ENCODE data around the gene KLHL18. TPM values are rescaled to one million over a fixed set of nuclear protein-coding genes. Genes with fewer than 3 reads are reported as not detected.
A peak's percentile ranks its signal among the peaks of the same experiment; 100 is the strongest.
"Not testable (repeated sequence)": the region's sequence is repeated elsewhere in the genome, so short reads cannot be mapped to it uniquely, and the experiment has no call there.

Gene KLHL18
- total RNA-seq = 24.2 TPM

DNA sequence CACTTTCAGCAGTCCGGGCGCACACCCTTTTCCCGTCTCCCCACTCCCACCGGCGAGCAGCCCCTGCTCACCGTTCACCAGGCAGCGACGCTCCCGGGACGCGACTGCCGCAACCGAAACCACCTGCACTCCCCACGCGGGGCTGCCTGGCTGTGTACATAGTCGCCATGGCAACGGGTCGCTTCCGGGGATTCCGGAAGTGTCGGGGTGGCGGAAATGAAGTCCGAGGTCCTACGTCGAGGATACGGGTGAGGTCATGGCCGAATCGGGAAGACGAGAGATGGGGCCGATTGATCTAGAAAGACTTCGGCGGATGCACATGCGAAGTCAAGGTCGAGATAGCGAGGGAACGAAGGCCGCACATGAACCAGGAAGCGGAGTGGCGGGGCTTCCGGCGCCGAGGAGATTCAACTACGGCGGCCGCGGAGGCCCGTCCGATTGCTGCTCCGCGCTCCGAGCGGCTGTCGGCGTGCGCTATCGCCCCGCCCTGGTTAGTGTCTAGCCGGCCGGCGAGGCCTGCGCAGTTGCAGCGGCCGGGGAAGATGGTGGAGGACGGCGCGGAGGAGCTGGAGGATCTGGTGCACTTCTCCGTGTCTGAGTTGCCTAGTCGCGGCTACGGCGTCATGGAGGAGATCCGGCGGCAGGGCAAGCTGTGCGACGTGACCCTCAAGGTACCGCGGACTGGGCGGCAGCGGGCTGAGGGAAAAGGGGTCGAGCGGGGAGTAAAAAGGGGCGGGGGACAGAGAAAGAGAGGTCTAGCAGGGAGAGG, at the start of gene KLHL18, which contains the start of gene KIF9:
KLHL18 (plus strand) TSS at position 521 of the 769 bp plus-strand sequence; CDS start at position 543, 22 bp downstream.
KIF9 (minus strand) TSS at position 376 of the 769 bp plus-strand sequence. CDS start 5,425 bp downstream, outside the sequence.
- peak; percentile 93 for ATAC-seq

DNA sequence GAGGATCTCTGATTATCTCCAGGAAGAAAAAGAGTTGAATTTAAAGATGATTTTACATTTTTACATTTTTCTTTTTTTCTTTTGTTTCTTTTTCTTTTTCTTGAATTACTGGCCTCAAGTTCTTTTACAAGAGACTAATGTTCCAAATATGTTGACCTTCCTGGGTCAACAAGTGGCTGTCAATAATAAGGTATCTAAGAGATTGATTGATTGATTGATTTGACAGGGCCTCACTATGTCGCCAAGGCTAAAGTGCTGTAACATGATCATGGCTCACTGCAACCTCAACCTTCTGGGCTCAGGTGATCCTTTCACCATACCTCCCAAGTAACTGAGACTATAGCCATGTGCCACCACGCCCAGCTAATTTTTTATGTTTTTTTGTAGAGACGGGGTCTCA, 44.7 kb upstream of the KLHL18 start:
- ATAC-seq = no peak

DNA sequence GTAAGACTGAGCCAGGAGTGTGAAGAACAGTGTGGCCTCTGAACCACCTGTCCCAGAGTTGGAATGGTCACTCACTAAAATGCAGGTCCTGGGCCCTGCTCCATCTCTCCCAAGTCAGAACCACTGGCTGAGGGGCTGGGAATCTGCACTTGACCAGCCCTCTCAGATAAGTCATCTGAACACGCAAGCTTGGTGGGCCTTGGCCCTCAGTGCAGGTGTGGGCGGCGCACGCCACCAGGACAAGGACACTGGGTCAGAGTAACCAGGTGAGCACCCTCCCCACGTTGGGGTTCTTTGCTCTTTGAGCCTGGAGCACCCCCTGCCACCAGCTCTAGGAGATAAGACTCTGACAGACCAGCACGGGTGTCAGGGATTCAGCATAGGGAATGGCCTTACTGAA, 42.8 kb upstream of the KLHL18 start:
- no peak for ATAC-seq

DNA sequence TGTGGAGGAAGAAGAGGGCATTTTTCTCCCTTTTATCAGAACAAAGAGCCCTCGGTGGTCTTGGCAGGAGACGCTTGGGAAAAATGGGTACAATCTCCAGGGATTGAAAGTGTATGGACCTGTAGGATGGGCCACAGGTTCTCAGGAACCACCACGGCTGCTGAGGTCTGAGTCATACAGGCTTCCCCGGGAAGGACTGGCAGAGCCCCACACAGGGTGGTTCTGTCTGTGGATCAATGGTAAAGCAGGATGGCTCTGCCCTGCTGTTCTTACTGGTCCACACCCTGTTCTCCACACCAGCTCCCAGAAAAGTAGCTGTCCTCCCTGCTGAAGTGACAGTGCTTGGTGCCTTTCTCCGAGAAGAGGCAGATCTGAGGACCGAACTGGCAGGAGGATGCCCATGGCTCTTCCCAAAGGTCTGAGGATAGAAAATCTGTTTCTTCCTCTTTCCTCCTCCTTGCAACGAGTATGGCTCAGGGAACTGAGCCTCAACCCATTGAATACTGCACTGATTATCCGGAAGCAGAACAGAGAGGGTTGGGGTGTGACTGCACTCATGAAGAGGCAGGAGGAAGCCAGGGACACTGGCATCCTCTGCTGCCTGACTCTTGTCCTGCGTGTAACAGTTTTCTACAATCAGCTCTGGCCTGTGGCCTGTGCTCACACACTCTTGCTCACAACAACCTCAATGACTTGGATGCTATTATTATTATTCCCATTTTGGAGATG, 39.2 kb upstream of the KLHL18 start:
- ATAC-seq = no peak

DNA sequence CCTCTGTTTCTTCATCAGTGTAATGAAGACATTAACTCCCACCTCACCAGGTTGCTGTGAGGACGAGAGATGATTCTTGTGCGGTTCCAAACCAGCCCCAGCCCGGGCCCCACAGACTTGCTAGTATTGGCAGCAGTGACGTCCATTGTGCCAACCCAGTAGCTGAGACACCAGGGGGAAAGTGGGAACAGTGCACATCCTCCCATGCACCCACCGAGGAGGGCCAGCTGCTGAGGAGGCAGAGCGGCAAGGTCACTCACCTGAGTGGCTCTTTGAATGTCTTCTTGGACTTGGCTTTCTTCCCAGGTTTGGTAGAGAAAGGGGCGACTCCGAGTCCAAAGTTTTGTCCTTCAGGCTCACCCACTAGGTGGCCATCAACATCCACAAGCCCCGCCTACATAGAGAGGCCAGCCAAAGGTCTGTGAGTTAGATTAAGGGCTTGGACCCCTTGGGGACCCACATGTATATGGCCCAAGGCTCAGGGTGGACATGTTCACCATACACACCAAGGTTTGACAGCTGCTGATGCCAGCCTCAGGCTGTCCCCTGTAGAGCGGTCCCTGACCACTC, 38.1 kb upstream of the KLHL18 start:
- no peak for ATAC-seq

DNA sequence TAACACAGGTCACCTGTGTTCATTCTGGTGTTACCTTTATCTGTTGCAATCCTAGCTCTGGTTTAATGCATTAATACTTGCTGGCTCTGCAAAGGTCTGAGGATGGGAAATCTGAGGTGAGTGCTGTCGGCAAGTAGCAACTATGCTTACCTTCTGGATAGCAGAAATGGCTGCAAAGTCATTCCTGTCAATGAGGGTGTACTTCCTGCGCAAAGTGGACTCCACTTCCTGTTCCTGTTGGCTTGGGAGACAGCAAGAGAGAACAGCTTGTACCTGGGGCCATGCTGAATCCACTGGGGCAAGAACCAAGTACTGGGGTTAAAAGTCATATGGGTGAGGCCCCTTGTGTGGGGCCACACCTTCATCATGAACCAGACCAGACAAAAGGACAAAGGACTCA, 37.5 kb upstream of the KLHL18 start:
- no peak for ATAC-seq

DNA sequence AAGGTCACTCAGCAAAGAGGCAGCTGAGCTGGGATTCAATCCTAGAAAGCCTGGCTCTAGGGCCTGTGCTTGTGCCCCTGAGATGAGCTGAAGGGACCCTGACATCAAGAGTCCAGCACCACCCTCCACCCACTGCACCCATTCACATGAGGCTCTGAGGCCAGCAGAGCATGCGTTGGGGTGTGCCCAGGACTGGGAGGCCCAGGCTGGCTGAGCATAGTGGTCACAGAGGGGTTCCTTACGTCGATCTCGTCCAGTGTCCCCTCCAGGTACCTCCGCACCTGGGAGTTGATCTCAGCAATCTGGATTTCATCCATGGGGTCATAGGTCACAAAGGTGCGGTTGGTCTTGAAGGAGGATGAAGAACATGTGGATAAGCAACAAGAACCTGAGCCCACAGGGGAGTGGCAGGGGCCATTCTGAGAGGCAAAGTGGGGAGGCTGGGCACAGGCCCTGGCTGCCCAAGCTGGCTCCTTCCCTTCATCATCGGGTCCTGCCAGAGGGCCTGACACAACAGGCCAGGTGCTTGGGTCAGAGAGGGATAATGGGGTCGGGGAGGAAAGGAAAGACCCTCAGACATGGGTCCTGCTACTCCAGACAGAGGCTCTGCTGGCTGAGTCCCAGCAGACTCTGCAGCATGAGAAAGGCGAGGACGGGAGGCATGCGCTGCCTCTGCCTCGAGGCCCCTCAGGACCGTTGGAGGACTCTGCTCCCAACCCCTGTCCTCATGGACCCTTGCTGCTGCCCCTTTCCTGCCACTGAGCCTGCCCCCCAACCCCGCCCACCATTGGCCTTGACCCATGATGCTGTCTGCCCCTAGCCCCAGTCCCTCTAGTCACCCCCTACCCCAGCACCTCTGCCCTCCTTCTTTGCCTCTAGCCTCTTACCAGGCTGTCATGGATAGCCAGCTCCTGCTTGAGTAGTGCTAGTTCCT, 35.3 kb upstream of the KLHL18 start:
- no peak for ATAC-seq

DNA sequence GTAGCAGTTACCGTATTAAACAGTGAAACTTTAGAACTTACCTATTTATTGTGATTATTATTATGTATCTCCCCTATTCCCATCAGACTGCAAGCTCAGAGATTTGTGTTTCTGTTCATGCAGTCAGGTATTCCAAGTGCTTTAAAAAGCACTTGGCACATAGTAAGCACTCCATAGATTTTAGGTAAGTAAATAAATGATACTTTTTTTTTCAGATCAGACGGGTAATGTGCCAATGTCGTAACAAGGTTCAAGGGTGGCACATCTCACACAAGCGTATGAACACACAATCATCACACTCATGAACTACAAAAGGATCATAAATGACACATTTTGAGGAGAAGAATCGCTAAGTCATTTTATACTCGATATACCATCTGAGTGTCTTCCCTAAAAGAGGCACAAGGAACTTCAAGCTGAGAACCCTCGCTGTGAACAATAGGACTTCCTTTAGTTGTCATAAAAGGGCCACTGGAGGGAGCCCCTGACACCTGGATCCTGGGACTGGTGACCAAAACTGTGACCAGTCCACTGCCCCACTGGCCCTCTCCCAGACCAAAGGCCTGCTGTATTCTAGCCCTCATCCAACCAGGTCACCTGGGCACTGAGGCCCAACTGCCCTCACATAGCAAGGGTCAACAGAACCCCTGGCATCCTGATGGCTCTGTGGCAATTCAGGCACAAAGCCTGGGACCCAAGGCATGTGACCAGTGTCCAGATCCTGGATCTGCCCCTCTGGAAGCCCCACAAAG, 32.3 kb upstream of the KLHL18 start:
- peak; percentile 37 for ATAC-seq

DNA sequence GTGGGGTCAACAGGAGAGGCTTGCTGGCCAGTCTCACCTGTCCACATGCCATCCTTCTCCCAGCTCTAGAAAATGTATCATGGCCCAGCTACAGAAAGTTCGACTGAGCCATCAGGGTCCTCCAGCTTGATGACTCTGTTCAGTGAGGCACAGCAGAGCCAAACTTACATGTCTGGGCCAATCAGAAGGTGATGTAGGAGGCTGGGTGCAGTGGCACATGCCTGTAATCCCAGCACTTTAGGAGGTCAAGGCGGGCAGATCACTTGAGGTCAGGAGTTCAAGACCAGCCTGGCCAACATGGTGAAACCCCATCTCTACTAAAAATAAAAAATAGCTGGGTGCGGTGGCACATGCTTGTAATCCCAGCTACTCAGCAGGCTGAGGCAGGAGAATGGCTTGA, 31.7 kb upstream of the KLHL18 start:
- not testable (repeated sequence) for ATAC-seq

DNA sequence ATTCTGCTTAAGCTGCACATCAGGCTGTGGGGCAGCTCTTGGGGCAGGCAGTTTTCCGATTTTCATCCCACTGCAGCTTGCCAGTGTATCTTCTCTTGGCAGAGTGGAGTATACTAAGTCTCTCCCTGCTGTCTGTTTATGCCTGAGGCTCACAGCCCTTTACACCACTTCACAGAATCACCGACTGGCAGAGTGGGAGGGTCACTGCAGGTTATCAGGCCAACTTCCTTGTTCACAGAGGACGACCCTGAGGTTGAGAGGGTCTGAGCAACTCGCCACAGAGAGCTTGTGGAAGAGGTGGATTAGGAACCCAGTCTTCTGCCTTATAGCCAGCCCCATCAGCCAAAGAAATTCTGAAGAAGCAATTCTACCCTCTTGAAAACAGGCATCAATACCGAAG, 31.1 kb upstream of the KLHL18 start:
- ATAC-seq = no peak

DNA sequence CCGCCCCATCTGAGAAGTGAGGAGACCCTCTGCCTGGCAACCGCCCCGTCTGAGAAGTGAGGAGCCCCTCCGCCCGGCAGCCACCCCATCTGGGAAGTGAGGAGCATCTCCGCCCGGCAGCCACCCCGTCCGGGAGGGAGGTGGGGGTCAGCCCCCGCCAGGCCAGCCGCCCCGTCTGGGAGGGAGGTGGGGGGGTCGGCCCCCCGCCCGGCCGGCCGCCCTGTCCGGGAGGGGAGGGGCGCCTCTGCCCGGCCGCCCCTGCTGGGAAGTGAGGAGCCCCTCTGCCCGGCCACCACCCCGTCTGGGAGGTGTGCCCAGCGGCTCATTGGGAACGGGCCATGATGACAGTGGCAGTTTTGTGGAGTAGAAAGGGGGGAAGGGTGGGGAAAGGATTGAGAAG, 26.4 kb upstream of the KLHL18 start:
- not testable (repeated sequence) for ATAC-seq

DNA sequence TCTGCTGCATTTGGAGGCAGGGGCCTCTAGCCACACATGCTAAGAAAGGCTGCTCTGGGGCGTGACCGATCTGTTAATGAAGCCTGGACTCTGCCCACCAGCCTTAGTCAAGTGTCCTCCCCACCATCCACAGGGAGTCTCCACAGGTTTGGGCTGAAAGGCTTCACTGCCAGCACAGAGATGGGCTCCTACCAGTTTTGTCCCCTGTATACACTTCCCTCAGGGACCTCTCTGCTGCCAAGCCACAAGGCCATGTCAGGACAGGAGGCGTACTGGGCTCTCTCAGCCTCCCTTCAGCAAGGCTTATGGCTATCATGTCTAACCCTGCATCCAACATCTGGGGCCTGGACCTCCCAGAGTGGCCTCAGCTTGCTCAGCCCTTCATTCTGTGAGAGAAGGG, 23.6 kb upstream of the KLHL18 start:
- ATAC-seq = no peak

DNA sequence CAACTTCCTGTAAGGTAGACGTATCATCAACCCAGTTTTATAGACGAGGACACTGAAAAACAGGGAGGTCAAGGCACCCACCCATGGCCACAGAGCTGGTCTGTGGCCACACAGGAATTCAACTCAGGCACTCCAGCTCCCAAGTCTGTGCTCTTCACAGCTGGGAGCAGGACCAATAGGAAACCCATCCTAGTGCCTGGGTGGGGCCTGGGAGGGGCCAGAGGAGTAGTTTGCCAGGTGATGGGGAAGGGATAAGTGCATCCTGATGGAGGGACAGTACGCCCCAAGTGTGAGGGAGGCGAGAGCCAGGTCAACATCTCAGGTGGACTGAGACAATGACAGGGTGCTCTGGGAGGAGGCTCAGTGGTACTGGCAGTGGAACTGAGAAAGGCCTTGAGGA, 22.1 kb upstream of the KLHL18 start:
- ATAC-seq = no peak

DNA sequence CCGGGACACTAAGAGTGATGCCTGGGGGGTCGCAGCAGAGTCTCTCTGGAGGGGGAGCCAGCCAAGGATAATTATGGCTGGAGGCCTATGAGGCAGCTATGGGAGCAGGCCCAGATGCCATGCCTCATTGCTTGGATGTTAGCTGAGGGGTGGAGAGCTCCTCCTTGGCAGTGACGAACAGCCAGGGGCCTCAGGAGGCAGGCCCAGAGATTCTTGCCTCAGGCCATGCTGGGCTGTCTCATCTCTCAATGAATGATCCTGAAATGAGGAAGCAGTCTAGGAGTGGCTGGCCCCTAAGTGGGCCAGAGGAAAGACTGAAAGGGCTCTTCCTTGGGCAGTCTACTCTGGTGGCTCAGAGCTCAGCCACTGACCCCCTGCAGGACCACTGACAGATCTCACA, 21.4 kb upstream of the KLHL18 start:
- no peak for ATAC-seq

DNA sequence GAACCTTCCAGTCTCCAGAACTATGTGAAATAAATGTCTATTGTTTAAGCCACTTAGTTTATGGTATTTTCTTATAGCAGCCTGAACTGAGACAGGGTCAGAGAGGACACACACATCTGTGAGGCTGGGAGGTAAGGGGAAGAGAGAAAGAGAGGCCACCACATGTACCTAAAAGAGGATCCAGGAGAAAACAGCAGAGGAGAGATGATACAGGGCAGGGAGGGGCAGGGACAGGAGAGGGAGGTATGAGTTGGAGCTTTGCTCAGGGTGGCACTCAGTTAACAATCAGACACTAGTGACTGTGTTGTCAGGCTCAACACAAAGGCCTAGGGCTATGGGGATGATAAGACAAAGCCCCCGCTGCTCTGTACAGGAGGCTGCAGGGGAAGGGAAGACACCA, 17.7 kb upstream of the KLHL18 start:
- ATAC-seq = no peak

DNA sequence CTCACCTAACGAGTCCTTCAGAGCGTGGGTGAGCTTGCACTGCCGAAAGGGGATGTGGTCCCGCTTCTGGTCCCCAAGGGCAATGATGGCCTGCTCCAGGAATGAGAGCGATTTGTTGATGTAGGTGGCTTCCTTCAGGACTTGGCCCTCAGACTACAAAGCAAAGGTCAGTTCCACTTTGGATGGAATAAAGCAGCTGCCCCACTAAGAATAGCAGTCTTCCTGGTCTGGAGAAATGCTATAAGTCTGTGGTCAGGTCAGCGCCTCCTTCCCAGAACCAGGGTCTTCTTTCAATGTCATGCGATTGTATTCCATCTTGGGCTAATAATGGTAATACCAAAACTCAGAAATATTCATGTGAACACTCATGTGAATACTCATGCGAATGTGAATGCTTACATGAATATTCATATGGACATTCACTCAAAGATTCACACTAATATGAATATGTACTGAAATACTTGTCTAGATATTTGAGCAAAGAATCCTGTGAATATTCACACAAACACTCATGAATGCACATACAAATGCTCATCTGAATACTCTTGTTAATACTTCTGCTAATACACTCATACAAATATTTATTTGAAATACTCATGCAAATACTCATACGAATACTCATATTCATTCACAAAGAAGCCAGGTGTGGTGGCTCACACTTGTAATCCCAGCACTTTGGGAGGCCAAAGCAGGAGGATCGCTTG, 16.9 kb upstream of the KLHL18 start:
- ATAC-seq = no peak

DNA sequence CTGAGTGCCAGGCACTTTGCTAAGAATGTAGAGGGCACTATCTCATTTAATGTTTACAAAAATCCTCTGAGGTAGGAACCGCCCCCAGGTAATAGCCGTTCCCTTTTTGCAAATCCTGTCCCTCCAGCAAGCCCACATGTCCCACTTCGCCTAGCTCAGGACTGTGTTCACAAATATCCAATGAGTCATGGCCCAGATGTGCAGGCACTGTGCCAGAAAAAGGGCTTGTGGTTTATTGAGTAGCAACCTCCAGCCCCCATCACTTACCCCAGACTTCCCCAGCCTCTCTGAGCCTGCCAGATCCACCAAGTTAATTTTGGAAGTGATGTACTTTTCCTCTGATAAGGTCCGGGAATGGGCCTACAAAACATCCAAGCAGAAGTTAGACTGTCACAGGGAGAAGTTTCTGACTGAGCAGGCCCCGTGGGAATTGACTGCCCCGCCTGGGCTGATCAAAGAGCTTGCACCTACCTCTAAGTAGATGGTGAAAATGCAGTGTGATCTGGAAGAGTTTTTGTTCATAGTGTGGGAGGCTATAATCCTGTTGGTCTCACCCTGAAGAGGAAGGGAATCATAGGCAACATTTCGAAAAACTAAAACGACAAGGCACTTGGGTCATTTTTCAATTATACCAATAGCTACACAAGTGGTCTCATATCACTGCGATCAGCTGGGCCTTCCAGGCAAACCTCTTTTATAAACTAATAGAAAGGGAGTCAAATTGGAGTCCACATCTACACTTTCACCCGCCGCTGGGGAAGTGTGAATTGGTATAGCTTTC, 15.8 kb upstream of the KLHL18 start:
- peak; percentile 61 for ATAC-seq

DNA sequence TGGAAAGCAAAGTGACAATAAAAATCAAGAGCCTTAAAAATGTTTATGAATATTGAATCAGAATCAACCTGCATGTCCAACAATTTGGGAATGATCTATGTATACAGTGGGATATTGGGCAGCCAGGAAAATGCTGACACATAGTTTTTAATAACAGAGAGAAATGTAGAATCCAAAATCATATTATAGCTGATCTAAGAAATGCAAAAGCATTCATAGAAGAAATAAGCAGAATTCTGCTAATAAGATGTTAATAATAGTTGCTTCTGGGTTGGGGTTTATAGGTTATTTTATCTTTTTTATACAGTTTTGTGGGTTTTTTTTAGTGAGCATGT, 15.3 kb upstream of the KLHL18 start:
- no peak for ATAC-seq

DNA sequence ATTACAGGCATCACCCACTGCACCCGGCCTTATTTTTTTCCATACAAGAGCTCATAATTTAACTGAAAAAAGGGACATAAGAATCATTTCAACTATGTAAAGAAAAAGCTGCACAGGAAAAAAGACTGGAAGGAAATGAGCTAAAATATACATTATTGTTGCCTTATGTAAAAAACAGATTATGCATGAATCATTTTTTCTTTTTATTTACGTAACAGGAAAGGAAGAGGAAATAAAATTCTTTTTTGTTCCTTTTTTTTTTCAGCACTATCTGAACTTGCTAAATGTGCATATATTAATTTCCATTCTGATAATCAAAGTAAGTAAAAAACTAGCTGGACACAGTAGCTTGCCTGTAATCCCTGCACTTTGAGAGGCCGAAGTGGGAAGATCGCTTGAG, 12.2 kb upstream of the KLHL18 start:
- no peak for ATAC-seq

DNA sequence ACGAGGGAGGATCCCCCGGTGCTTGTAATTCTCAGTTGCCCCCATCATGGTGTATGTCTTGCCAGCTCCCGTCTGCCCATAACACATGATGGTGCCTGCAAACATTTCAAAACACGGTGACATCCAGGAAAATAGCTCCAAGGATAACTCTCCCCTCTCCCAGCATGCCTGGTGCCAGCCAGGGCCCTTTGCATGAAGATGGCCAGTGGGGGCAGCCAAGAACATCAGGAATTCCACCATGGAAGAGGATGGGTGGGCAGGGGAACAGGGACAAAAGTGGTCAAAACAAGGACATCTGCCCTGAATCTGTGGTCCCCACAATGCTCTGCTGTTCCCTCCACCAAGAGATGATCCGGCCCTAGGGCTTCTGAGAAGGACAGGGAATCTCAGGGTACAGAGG, 9.2 kb upstream of the KLHL18 start:
- no peak for ATAC-seq
